IPS-15b (cell line): ENCODE results near the gene NAV2.

Source experiments
- H3K27me3 ChIP-seq: one replicate; pipeline ENCODE4 v1.6.1; 2013; ENCODE audit warnings: low read length; ENCODE audit not compliant: control insufficient read depth, insufficient read depth
- H3K36me3 ChIP-seq: one replicate; pipeline ENCODE4 v1.6.1; 2013; ENCODE audit warnings: low read length; ENCODE audit not compliant: control insufficient read depth, insufficient read depth
- H3K4me1 ChIP-seq: one replicate; pipeline ENCODE4 v1.6.1; 2013; ENCODE audit warnings: mild to moderate bottlenecking, low read length; ENCODE audit not compliant: control insufficient read depth, insufficient read depth
- H3K4me3 ChIP-seq: one replicate; pipeline ENCODE4 v1.5.1; 2013; ENCODE audit warnings: low read depth, low read length
- H3K9ac ChIP-seq: one replicate; pipeline ENCODE4 v1.6.1; 2013; ENCODE audit warnings: low read depth, mild to moderate bottlenecking, low read length
- H3K9me3 ChIP-seq: one replicate; pipeline ENCODE4 v1.6.1; 2013; ENCODE audit warnings: mild to moderate bottlenecking, low read length; ENCODE audit not compliant: control insufficient read depth, insufficient read depth

Gene NAV2

GRCh38 chr11:19819148-19819547 is 106.5 kb downstream of the NAV2 start:
- Histone ChIP-seq H3K4me3 (no peak overlapping the region), H3K4me1 (peaks cover 54% of the 10 kb centered on the region)

DNA sequence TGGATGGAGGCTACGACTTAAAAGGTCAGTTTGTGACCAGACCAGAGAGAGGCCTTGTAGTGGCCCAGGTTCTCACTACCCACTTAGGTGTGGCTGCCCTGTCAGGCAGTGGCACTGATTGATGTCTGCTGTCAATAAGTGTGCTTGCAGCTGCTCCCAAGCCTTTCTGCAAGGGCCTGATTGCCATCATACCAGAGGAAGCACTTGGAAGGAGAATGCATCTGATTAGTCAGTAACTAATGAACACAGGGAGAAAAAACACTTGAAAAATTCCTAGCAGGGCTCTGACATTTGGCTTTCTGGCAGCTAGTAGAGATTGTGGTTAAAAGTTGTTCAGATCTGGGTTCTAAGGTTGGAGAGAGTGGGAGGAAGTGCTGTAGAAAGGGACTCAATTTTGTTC is 107.5 kb downstream of the NAV2 start:
- no peak overlapping the region for H3K9ac ChIP-seq
- peaks cover 49% of the 10 kb centered on the region for H3K4me1 ChIP-seq
- no peaks in the 10 kb centered on the region for H3K36me3 ChIP-seq
- no peak overlapping the region for H3K4me3 ChIP-seq
- H3K27me3 ChIP-seq, result no peaks in the 10 kb centered on the region
- no peaks in the 10 kb centered on the region for H3K9me3 ChIP-seq

More at GRCh38 chr11:19819148-19819547, 106.5 kb downstream of the NAV2 start:
- Histone ChIP-seq H3K9ac (no peak overlapping the region), H3K36me3 (no peaks in the 10 kb centered on the region), H3K27me3 (no peaks in the 10 kb centered on the region), H3K9me3 (no peaks in the 10 kb centered on the region)

- peaks cover 37% of the 10 kb centered on the region for H3K4me1 ChIP-seq
- no peaks in the 10 kb centered on the region for H3K9me3 ChIP-seq
- H3K9ac ChIP-seq, result no peak overlapping the region
- no peaks in the 10 kb centered on the region for H3K36me3 ChIP-seq
- no peak overlapping the region for H3K4me3 ChIP-seq
- H3K27me3 ChIP-seq, result no peaks in the 10 kb centered on the region
Measured at GRCh38 chr11:19821412-19821875, 108.8 kb downstream of the NAV2 start.

DNA sequence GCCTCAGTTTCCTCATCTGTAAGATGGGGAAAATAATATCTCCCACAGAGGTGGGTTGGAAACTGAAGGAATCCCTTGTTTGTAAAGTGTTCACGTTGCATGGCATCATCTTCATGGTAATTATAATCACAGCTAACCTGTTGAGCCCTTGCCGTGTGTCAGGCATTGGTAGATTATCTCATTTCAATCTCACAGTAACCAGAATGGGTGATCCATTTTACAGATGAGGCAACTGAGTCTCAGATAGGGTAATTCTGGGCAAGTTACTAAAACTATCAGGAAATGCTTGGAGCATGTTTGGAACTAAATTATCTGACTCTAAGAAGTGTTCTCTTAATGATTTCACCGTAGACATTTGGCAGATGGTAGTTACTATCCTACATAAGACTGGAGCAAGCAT is 109.4 kb downstream of the NAV2 start:
- H3K4me1 ChIP-seq, result peaks cover 33% of the 10 kb centered on the region

GRCh38 chr11:19822531-19822930 is 109.9 kb downstream of the NAV2 start:
- Histone ChIP-seq H3K27me3 (no peaks in the 10 kb centered on the region), H3K9ac (no peak overlapping the region), H3K36me3 (no peaks in the 10 kb centered on the region), H3K4me1 (peaks cover 30% of the 10 kb centered on the region), H3K9me3 (no peaks in the 10 kb centered on the region), H3K4me3 (no peak overlapping the region)

More for the DNA sequence above, 109.4 kb downstream of the NAV2 start:
- no peaks in the 10 kb centered on the region for H3K36me3 ChIP-seq
- no peak overlapping the region for H3K4me3 ChIP-seq
- H3K9me3 ChIP-seq, result no peaks in the 10 kb centered on the region
- no peaks in the 10 kb centered on the region for H3K27me3 ChIP-seq
- H3K9ac ChIP-seq, result no peak overlapping the region

GRCh38 chr11:19826606-19827005 is 114.0 kb downstream of the NAV2 start:
- no peaks in the 10 kb centered on the region for H3K27me3 ChIP-seq
- H3K9ac ChIP-seq, result no peak overlapping the region
- no peaks in the 10 kb centered on the region for H3K9me3 ChIP-seq
- peaks cover 30% of the 10 kb centered on the region for H3K4me1 ChIP-seq
- no peak overlapping the region for H3K4me3 ChIP-seq
- H3K36me3 ChIP-seq, result no peaks in the 10 kb centered on the region

DNA sequence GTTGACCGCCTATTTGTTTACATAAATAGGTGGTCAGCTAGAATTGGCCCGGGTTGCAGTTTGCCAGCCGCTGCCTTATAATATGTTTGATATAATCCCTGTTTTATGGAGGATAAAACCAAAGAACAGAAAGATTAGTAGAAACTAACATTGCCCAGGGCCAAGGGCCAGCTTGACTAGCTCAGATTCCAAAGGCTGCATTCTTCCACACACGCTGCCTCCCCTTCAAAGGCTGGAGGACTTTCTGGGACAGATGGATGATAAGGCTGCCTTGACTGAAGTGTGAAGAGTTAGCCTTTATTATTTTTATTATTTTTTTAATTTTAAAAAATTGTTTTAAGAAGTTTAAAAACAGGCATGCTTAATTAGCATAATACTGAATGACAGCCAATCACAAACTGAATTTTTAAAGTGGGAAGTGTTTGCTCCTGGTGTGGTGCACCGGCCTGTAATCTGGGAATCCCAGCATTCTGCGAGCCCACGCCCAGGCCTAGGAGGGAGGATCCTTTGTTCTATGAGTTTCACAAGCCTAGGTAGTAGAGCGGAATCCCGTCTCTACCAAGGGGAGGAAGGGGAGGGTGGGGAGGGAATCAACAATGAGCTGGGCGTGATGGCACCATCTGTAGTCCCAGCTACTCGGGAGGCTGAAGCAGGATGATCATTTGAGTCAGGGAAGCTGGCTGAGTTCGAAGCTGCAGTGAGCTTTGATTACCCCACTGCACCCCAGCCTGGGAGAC is 114.9 kb downstream of the NAV2 start:
- Histone ChIP-seq H3K9ac (no peak overlapping the region), H3K4me1 (peaks cover 26% of the 10 kb centered on the region), H3K4me3 (no peak overlapping the region), H3K27me3 (no peaks in the 10 kb centered on the region), H3K9me3 (no peaks in the 10 kb centered on the region), H3K36me3 (no peaks in the 10 kb centered on the region)

GRCh38 chr11:19828382-19829108 is 115.9 kb downstream of the NAV2 start:
- Histone ChIP-seq H3K36me3 (peaks cover 7% of the 10 kb centered on the region), H3K4me3 (no peak overlapping the region), H3K27me3 (no peaks in the 10 kb centered on the region), H3K9me3 (no peaks in the 10 kb centered on the region), H3K4me1 (peaks cover 25% of the 10 kb centered on the region), H3K9ac (no peak overlapping the region)

GRCh38 chr11:19829109-19829837 is 116.6 kb downstream of the NAV2 start:
- H3K9ac ChIP-seq, result no peak overlapping the region

GRCh38 chr11:19832086-19832750 is 119.6 kb downstream of the NAV2 start:
- H3K36me3 ChIP-seq, result peaks cover 18% of the 10 kb centered on the region
- H3K4me1 ChIP-seq, result peaks cover 22% of the 10 kb centered on the region
- H3K27me3 ChIP-seq, result no peaks in the 10 kb centered on the region
- no peaks in the 10 kb centered on the region for H3K9me3 ChIP-seq
- no peak overlapping the region for H3K4me3 ChIP-seq
- no peak overlapping the region for H3K9ac ChIP-seq

More at GRCh38 chr11:19829109-19829837, 116.6 kb downstream of the NAV2 start:
- Histone ChIP-seq H3K36me3 (peaks cover 13% of the 10 kb centered on the region), H3K4me3 (no peak overlapping the region), H3K27me3 (no peaks in the 10 kb centered on the region), H3K4me1 (peaks cover 25% of the 10 kb centered on the region), H3K9me3 (no peaks in the 10 kb centered on the region)

GRCh38 chr11:19832901-19833300 is 120.3 kb downstream of the NAV2 start:
- H3K27me3 ChIP-seq, result no peaks in the 10 kb centered on the region
- peaks cover 19% of the 10 kb centered on the region for H3K4me1 ChIP-seq
- H3K9me3 ChIP-seq, result no peaks in the 10 kb centered on the region
- H3K36me3 ChIP-seq, result peaks cover 18% of the 10 kb centered on the region
- no peak overlapping the region for H3K9ac ChIP-seq
- no peak overlapping the region for H3K4me3 ChIP-seq
